PC-9 (cell line): ENCODE measurements around the gene GAPDHS.

Experiments used
- EZH2 ChIP-seq: fragments of 200-600 bp; sonication (generic); IDR thresholded peaks from 2 replicates; pipeline ENCODE4 v1.8.0; 2017; ENCODE audit warnings: antibody characterized with exemption, low read depth
- TF ChIP-seq, protein P1 (sequence below): fragments of 200-600 bp; sonication (generic); conservative IDR thresholded peaks from 2 replicates; pipeline ENCODE4 v1.6.1; 2017; ENCODE audit warnings: mixed run types, antibody characterized with exemption, mild to moderate bottlenecking, moderate library complexity

DNA sequence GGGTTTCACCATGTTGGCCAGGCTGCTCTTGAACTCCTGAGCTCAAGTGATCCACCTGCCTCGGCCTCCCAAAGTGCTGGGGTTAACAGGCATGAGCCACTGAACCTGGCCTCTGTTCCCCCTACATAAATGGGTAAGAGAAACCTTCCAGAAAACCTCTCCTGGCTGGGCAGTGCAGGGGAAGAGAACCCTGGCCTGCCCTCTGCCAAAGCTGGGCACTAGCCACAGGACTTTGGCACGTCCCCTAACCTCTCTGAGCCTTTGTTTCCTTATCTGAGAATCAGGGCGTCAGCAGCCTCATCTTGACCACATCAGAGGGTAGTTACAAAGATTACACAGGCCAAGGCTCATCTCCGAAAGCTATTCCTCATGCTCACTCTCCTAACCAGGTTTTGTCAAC is 7.4 kb upstream of the GAPDHS start:
- TF ChIP-seq, protein P1, sequence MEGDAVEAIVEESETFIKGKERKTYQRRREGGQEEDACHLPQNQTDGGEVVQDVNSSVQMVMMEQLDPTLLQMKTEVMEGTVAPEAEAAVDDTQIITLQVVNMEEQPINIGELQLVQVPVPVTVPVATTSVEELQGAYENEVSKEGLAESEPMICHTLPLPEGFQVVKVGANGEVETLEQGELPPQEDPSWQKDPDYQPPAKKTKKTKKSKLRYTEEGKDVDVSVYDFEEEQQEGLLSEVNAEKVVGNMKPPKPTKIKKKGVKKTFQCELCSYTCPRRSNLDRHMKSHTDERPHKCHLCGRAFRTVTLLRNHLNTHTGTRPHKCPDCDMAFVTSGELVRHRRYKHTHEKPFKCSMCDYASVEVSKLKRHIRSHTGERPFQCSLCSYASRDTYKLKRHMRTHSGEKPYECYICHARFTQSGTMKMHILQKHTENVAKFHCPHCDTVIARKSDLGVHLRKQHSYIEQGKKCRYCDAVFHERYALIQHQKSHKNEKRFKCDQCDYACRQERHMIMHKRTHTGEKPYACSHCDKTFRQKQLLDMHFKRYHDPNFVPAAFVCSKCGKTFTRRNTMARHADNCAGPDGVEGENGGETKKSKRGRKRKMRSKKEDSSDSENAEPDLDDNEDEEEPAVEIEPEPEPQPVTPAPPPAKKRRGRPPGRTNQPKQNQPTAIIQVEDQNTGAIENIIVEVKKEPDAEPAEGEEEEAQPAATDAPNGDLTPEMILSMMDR, result no peak
- no peak for TF ChIP-seq EZH2
